ENCODE measurements around the gene MUSK.

DNA sequence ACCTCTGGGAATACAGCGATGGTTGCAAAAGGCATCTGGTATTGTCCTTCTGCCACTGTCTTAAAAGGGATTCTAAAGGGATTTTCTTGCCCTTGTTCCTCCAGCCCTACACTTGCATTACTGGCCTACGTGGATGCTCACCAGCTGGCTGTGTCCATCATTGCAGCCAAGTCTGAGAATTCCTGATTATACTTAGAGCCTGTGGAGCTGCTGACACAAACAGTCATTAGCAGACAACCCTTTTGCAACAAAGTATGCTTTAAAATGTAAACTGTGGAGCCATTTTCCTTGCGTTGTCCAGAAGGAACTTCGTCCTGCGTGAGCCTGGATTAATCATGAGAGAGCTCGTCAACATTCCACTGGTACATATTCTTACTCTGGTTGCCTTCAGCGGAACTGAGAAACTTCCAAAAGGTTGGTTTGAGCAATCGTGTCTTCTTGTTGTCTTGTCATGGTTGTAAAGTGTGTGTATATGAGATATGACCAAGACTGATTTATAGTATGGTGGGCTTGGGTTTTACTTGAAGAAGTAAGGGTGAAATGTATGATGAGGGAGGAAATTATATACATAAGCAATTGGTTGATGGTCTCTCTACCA is at the start of gene MUSK:
- TF ChIP-seq GATA3 (IDR thresholded peaks at IDR 0.05; ENCODE audit: low read depth, low read length) (no peak), GATA2 (IDR thresholded peaks at IDR 0.05; ENCODE audit: low read depth, low read length) (no peak)

Measured in SH-SY5Y (cell line).